Measurements from ENCODE around the gene TANC2. TPM values are rescaled to one million over a fixed set of nuclear protein-coding genes. Genes with fewer than 3 reads are reported as not detected.

Gene TANC2
- 10 to 100 TPM; 53.9 to 59.9 (median 59.4) TPM for total RNA-seq
- 42.5 TPM for total RNA-seq (2013)

- Mint-ChIP-seq H3K27ac (peak within 1 kb of the TSS; percentile 97 to 98), H3K9me3 (no peaks in the 10 kb centered on the region), H3K4me3 (peak within 1 kb of the TSS; percentile 95), H3K4me1 (peaks cover 27 to 37% of the 10 kb centered on the region in 2 donors), H3K27me3 (ENCODE audit: low read depth in 2 of 2) (peaks cover 6 to 13% of the 10 kb centered on the region in 2 donors), H3K36me3 (no peaks in the 10 kb centered on the region)
- H3K36me3 ChIP-seq (ENCODE audit: control insufficient read depth, insufficient read depth, low read length): no peaks in the 10 kb centered on the region
- under 1% methylated on average over 80 of the region's 81 CpGs for WGBS (ENCODE audit: insufficient coverage)
- H3K4me3 ChIP-seq (ENCODE audit: low read length): peak within 1 kb of the TSS; percentile 80
- DNase-seq (peak; percentile 86 to 92), ATAC-seq (peak; percentile 77 to 92 (median 80))
- no peaks in the 10 kb centered on the region for H3K9me3 ChIP-seq (ENCODE audit: control insufficient read depth, insufficient read depth, low read length)
- TF ChIP-seq CTCF (IDR thresholded peaks at IDR 0.05): no peak
- peak within 1 kb of the TSS; percentile 89 for H3K27ac ChIP-seq (ENCODE audit: low read length)
- intact Hi-C loops (cut with micrococcal nuclease): loop anchor here (1.0 to 5.0 kb wide), 3 partner anchors 174 to 414 kb away; no protein-coding TSS in a partner anchor
- H3K4me1 ChIP-seq (ENCODE audit: control insufficient read depth, insufficient read depth, low read length): peaks cover 15% of the 10 kb centered on the region
- no peaks in the 10 kb centered on the region for H3K27me3 ChIP-seq (ENCODE audit: control insufficient read depth, insufficient read depth, low read length)
Measured at GRCh38 chr17:62965686-62966425, at the start of gene TANC2. Gene TANC2, plus strand, starts transcription at chr17:62966235. Its CDS starts 43,325 bp downstream, at chr17:63009560.

- 73% methylated on average over 6 of the region's 9 CpGs for WGBS (ENCODE audit: insufficient coverage)
- no peak overlapping the region for H3K27ac ChIP-seq (ENCODE audit: low read length)
- no peak overlapping the region for H3K4me3 Mint-ChIP-seq
- TF ChIP-seq CTCF (IDR thresholded peaks at IDR 0.05): no peak
- no peaks in the 10 kb centered on the region for H3K27me3 ChIP-seq (ENCODE audit: control insufficient read depth, insufficient read depth, low read length)
- ATAC-seq (no peak), DNase-seq (no peak)
- H3K36me3 Mint-ChIP-seq: no peaks in the 10 kb centered on the region
- H3K27me3 Mint-ChIP-seq (ENCODE audit: low read depth in 2 of 2): peaks cover 8 to 20% of the 10 kb centered on the region in 2 donors
- no peaks in the 10 kb centered on the region for H3K9me3 ChIP-seq (ENCODE audit: control insufficient read depth, insufficient read depth, low read length)
- no peak overlapping the region for H3K27ac Mint-ChIP-seq
- H3K4me3 ChIP-seq (ENCODE audit: low read length): no peak overlapping the region
- no peaks in the 10 kb centered on the region for H3K4me1 Mint-ChIP-seq
- H3K9me3 Mint-ChIP-seq: no peaks in the 10 kb centered on the region
- intact Hi-C loops (cut with micrococcal nuclease): no loop called here
- H3K4me1 ChIP-seq (ENCODE audit: control insufficient read depth, insufficient read depth, low read length): no peaks in the 10 kb centered on the region
- H3K36me3 ChIP-seq (ENCODE audit: control insufficient read depth, insufficient read depth, low read length): no peaks in the 10 kb centered on the region
Measured at GRCh38 chr17:62916684-62917571, 49.1 kb upstream of the TANC2 start.

GRCh38 chr17:62919388-62919787, 46.6 kb upstream of the TANC2 start:
- DNase-seq: no peak
- intact Hi-C loops (cut with micrococcal nuclease): no loop called here
- no peaks in the 10 kb centered on the region for H3K36me3 Mint-ChIP-seq
- Histone ChIP-seq H3K9me3 (ENCODE audit: control insufficient read depth, insufficient read depth, low read length) (no peaks in the 10 kb centered on the region), H3K27me3 (ENCODE audit: control insufficient read depth, insufficient read depth, low read length) (no peaks in the 10 kb centered on the region), H3K27ac (ENCODE audit: low read length) (no peak overlapping the region), H3K4me1 (ENCODE audit: control insufficient read depth, insufficient read depth, low read length) (no peaks in the 10 kb centered on the region), H3K4me3 (ENCODE audit: low read length) (no peak overlapping the region), H3K36me3 (ENCODE audit: control insufficient read depth, insufficient read depth, low read length) (no peaks in the 10 kb centered on the region)
- no peak for ATAC-seq
- TF ChIP-seq CTCF (IDR thresholded peaks at IDR 0.05): no peak
- H3K9me3 Mint-ChIP-seq: no peaks in the 10 kb centered on the region
- 43% methylated on average over 1 of the region's 1 CpG for WGBS (ENCODE audit: insufficient coverage)
- no peaks in the 10 kb centered on the region for H3K4me1 Mint-ChIP-seq
- peaks cover 6 to 16% of the 10 kb centered on the region in 2 donors for H3K27me3 Mint-ChIP-seq (ENCODE audit: low read depth in 2 of 2)
- no peak overlapping the region for H3K4me3 Mint-ChIP-seq
- no peak overlapping the region for H3K27ac Mint-ChIP-seq

Data from natural killer cell (primary cell).